Loucy (cell line): ENCODE results near the gene TWNK.

Experiments
- H2AFZ ChIP-seq: fragments of 200-600 bp; sonication (generic); 2 replicates; pipeline ENCODE4 v1.6.0; 2016; ENCODE audit warnings: antibody characterized with exemption, mild to moderate bottlenecking, low read length, moderate library complexity
- H3F3A ChIP-seq: fragments of 200-600 bp; 2 replicates; pipeline ENCODE4 v1.6.0; 2016; ENCODE audit warnings: antibody characterized with exemption, low read depth, mild to moderate bottlenecking
- H3K27me3 ChIP-seq: fragments of 200-600 bp; sonication (generic); 2 replicates; pipeline ENCODE4 v1.6.1; 2014; ENCODE audit warnings: low read length, mild to moderate bottlenecking; ENCODE audit not compliant: insufficient read depth, poor library complexity, severe bottlenecking
- H3K36me3 ChIP-seq: fragments of 200-600 bp; sonication (generic); 2 replicates; pipeline ENCODE4 v1.6.1; 2016; ENCODE audit warnings: low read length; ENCODE audit not compliant: insufficient read depth
- H3K4me1 ChIP-seq: fragments of 200-600 bp; sonication (generic); 2 replicates; pipeline ENCODE4 v1.5.1; 2014; ENCODE audit warnings: low read length, mild to moderate bottlenecking; ENCODE audit not compliant: insufficient read depth, poor library complexity, severe bottlenecking
- H3K4me2 ChIP-seq: fragments of 200-600 bp; sonication (generic); 2 replicates; pipeline ENCODE4 v1.6.0; 2014; ENCODE audit warnings: antibody characterized with exemption, low read length, low read depth, mild to moderate bottlenecking; ENCODE audit not compliant: poor library complexity, severe bottlenecking
- H3K4me3 ChIP-seq: fragments of 200-600 bp; sonication (generic); 2 replicates; pipeline ENCODE4 v1.5.1; 2014; ENCODE audit warnings: low read length, mild to moderate bottlenecking, mixed read lengths; ENCODE audit not compliant: poor library complexity, severe bottlenecking
- H3K79me2 ChIP-seq: fragments of 200-600 bp; sonication (generic); 2 replicates; pipeline ENCODE4 v1.6.1; 2014; ENCODE audit warnings: low read length; ENCODE audit not compliant: insufficient read depth
- H3K9ac ChIP-seq: fragments of 200-600 bp; sonication (generic); 2 replicates; pipeline ENCODE4 v1.6.0; 2014; ENCODE audit warnings: mild to moderate bottlenecking, low read depth, low read length, moderate library complexity; ENCODE audit not compliant: poor library complexity, severe bottlenecking
- H3K9me2 ChIP-seq: fragments of 200-600 bp; sonication (generic); replicated peaks from 2 replicates; pipeline ENCODE4 v1.6.1; 2016; ENCODE audit warnings: low read depth, low read length, mixed read lengths
- H3K9me3 ChIP-seq: fragments of 200-600 bp; sonication (generic); 2 replicates; pipeline ENCODE4 v1.6.1; 2014; ENCODE audit warnings: mild to moderate bottlenecking, antibody characterized with exemption, low read length, low read depth; ENCODE audit not compliant: insufficient read depth
- H4K20me1 ChIP-seq: fragments of 200-600 bp; sonication (generic); 2 replicates; pipeline ENCODE4 v1.6.0; 2014; ENCODE audit warnings: antibody characterized with exemption, low read length, mild to moderate bottlenecking; ENCODE audit not compliant: insufficient read depth, poor library complexity, severe bottlenecking
- CTCF ChIP-seq: fragments of 200-600 bp; sonication (generic); conservative IDR thresholded peaks from 2 replicates; pipeline ENCODE4 v1.5.1; 2014; ENCODE audit warnings: mild to moderate bottlenecking, antibody characterized with exemption, low read length
- EZH2phosphoT487 ChIP-seq: fragments of 200-600 bp; IDR thresholded peaks from 2 replicates; pipeline ENCODE4 v1.6.1; 2018; ENCODE audit warnings: antibody characterized with exemption, mild to moderate bottlenecking, moderate library complexity, borderline replicate concordance

The TWNK gene

GRCh38 chr10:101016814-101017213 is 29.5 kb downstream of the TWNK start:
- H3K36me3 ChIP-seq: no peaks in the 10 kb centered on the region
- H4K20me1 ChIP-seq: no peaks in the 10 kb centered on the region
- no peaks in the 10 kb centered on the region for H3K4me1 ChIP-seq
- H3K9me2 ChIP-seq: no peaks in the 10 kb centered on the region
- no peak overlapping the region for H3K4me2 ChIP-seq
- no peaks in the 10 kb centered on the region for H3K79me2 ChIP-seq
- no peaks in the 10 kb centered on the region for H3K27me3 ChIP-seq
- no peak overlapping the region for H3K4me3 ChIP-seq
- TF ChIP-seq EZH2phosphoT487 (no peak), CTCF (no peak)
- no peaks in the 10 kb centered on the region; the same call in 1 of the 2 replicates for H3F3A ChIP-seq
- no peak overlapping the region for H3K9ac ChIP-seq
- H2AFZ ChIP-seq: no peak overlapping the region
- H3K9me3 ChIP-seq: no peaks in the 10 kb centered on the region

- H2AFZ ChIP-seq: no peak overlapping the region
These were observed 30.8 kb downstream of the TWNK start for GRCh38 chr10:101018118-101018599.

GRCh38 chr10:101018600-101019439 is 31.5 kb downstream of the TWNK start:
- TF ChIP-seq CTCF (peak; percentile 76), EZH2phosphoT487 (no peak)
- Histone ChIP-seq H3K27me3 (no peaks in the 10 kb centered on the region), H2AFZ (peak overlapping the region; percentile 62; the same call in 1 of the 2 replicates), H3K36me3 (no peaks in the 10 kb centered on the region), H3K4me1 (no peaks in the 10 kb centered on the region), H3K9ac (no peak overlapping the region), H3K4me2 (peak overlapping the region; percentile 48), H3K79me2 (no peaks in the 10 kb centered on the region), H3K4me3 (no peak overlapping the region), H4K20me1 (no peaks in the 10 kb centered on the region), H3F3A (no peaks in the 10 kb centered on the region; the same call in 1 of the 2 replicates), H3K9me2 (no peaks in the 10 kb centered on the region), H3K9me3 (no peaks in the 10 kb centered on the region)

More at GRCh38 chr10:101018118-101018599, 30.8 kb downstream of the TWNK start:
- Histone ChIP-seq H3K4me2 (no peak overlapping the region), H3K79me2 (no peaks in the 10 kb centered on the region), H3K27me3 (no peaks in the 10 kb centered on the region), H3K9me3 (no peaks in the 10 kb centered on the region), H3K9ac (no peak overlapping the region), H3K9me2 (no peaks in the 10 kb centered on the region), H3K36me3 (no peaks in the 10 kb centered on the region), H3K4me1 (no peaks in the 10 kb centered on the region), H3F3A (no peaks in the 10 kb centered on the region; the same call in 1 of the 2 replicates), H4K20me1 (no peaks in the 10 kb centered on the region), H3K4me3 (no peak overlapping the region)
- TF ChIP-seq EZH2phosphoT487: no peak
- no peak for TF ChIP-seq CTCF
